ENCODE results near the gene KLF9.

DNA sequence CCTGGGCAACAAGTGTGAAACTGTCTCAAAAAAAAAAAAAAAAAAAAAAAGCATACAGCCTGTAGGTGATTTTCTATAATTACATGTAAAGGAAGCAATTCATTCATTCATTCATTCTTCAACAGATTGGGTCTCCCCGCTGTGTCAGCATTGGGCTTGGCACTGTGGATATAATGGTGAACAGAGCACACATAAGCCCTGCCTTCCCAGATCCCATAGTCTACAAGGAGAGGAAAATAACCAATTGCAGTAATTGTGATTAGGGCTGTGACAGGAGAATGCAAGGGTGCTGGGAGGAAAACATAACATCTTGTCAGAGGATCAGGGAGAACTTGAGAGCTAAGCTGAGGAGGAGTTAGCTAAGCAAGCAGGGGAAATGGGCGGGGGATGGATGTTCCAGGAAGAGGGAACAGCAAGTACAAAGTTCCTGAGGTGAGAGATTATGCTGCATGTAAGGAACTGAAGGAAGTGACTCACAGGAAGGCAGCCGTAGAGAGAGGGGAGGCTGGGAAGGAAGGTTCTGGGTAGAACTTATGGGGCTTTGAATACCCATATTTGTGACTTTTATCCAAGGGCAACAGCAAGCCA is 24.0 kb upstream of the KLF9 start:
- TF ChIP-seq, protein P1, sequence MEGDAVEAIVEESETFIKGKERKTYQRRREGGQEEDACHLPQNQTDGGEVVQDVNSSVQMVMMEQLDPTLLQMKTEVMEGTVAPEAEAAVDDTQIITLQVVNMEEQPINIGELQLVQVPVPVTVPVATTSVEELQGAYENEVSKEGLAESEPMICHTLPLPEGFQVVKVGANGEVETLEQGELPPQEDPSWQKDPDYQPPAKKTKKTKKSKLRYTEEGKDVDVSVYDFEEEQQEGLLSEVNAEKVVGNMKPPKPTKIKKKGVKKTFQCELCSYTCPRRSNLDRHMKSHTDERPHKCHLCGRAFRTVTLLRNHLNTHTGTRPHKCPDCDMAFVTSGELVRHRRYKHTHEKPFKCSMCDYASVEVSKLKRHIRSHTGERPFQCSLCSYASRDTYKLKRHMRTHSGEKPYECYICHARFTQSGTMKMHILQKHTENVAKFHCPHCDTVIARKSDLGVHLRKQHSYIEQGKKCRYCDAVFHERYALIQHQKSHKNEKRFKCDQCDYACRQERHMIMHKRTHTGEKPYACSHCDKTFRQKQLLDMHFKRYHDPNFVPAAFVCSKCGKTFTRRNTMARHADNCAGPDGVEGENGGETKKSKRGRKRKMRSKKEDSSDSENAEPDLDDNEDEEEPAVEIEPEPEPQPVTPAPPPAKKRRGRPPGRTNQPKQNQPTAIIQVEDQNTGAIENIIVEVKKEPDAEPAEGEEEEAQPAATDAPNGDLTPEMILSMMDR (IDR thresholded peaks at IDR 0.05), result no peak
- no peak for TF ChIP-seq POLR2A (IDR thresholded peaks at IDR 0.05)
